ENCODE data around the gene PRSS22. TPM values are rescaled to one million over a fixed set of nuclear protein-coding genes. Genes with fewer than 3 reads are reported as not detected.

Gene PRSS22
- total RNA-seq, 3 donors from 2014 or later, result 0.37 TPM; not detected in 2

DNA sequence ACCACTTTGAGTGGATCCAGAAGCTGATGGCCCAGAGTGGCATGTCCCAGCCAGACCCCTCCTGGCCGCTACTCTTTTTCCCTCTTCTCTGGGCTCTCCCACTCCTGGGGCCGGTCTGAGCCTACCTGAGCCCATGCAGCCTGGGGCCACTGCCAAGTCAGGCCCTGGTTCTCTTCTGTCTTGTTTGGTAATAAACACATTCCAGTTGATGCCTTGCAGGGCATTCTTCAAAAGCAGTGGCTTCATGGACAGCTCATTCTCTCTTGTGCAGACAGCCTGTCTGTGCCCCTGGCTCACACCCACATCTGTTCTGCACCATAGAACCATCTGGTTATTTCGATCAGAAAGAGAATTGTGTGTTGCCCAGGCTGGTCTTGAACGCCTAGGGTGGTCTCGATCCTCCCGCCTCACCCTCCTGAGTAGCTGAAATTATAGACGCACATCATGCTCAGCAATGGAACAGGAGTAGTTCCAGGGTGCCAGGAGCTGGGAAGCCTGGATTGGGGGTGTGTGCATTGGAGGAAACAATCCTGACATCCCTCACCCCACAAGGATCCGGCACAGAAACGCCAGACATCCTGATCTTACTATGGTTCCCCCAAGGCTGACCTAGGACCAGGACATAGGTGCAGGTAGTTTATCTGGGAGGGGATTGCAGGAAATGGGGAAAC is 36.3 kb downstream of the PRSS22 start:
- ATAC-seq (no peak), DNase-seq (no peak)
- Mint-ChIP-seq H3K4me1 (ENCODE audit: low read depth) (no peaks in the 10 kb centered on the region), H3K9me3 (no peaks in the 10 kb centered on the region), H3K4me3 (no peak overlapping the region), H3K27me3 (ENCODE audit: low read depth) (peaks cover 2% of the 10 kb centered on the region), H3K36me3 (ENCODE audit: insufficient read depth) (no peaks in the 10 kb centered on the region)

- H3K4me1 Mint-ChIP-seq (ENCODE audit: low read depth), result no peaks in the 10 kb centered on the region
- H3K4me3 Mint-ChIP-seq, result no peak overlapping the region
- no peak for DNase-seq
- no peak for ATAC-seq
- no peaks in the 10 kb centered on the region for H3K36me3 Mint-ChIP-seq (ENCODE audit: insufficient read depth)
- peaks cover 2% of the 10 kb centered on the region for H3K27me3 Mint-ChIP-seq (ENCODE audit: low read depth)
- H3K9me3 Mint-ChIP-seq, result no peaks in the 10 kb centered on the region
Observed at GRCh38 chr16:2820836-2821486, 37.0 kb downstream of the PRSS22 start.

DNA sequence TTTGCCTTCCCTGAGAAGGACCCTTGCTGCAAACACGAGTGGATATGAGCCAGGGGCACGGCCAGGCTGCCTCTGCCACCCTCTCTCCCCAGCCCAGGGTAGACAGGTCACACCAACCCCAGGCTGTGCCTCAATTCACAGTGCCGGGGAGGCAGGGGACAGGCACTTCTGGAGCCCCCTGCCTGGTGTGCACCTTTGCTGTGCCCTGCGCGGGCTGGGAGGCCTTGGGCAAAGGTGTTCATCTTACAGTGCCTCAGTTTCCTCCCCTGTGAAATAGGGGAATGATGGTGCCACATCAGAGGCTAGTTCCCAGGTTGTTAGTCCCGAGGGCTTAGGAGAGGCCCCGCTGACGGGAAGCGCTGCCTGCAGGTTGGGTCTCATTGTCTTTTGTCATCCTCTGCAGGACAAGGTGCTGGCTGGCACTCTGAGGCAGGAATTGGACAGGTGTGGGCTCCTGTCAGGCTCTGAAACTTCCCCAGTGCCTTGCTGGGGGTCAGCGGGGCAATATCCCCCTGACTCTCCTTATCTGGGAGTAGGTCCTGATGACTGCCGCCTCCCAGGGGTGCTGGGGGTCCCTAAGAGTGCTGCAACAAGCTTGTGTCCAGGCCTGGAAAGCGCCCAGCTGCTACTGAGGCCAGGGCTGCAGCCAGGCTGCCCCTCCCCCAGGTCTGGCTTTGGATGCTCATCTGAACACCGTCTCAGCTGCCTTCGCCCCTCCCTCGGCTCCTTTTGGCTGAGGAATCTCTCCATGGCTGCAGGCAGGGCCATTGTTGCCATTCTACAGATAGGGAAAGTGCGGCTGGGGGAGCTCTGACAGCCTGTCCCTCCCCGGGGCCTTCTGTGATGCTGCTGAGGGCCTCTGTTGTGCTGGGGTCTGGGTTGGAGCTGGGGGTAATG is 37.8 kb downstream of the PRSS22 start:
- DNase-seq, result no peak
- H3K4me3 Mint-ChIP-seq, result no peak overlapping the region
- no peaks in the 10 kb centered on the region for H3K9me3 Mint-ChIP-seq
- no peaks in the 10 kb centered on the region for H3K36me3 Mint-ChIP-seq (ENCODE audit: insufficient read depth)
- H3K4me1 Mint-ChIP-seq (ENCODE audit: low read depth), result no peaks in the 10 kb centered on the region
- H3K27me3 Mint-ChIP-seq (ENCODE audit: low read depth), result peaks cover 2% of the 10 kb centered on the region
- no peak for ATAC-seq

GRCh38 chr16:2819179-2819938 is 38.6 kb downstream of the PRSS22 start:
- Mint-ChIP-seq H3K4me1 (ENCODE audit: low read depth) (no peaks in the 10 kb centered on the region), H3K9me3 (no peaks in the 10 kb centered on the region), H3K27me3 (ENCODE audit: low read depth) (peaks cover 2% of the 10 kb centered on the region), H3K4me3 (no peak overlapping the region), H3K36me3 (ENCODE audit: insufficient read depth) (no peaks in the 10 kb centered on the region)
- DNase-seq (no peak), ATAC-seq (no peak)

- Mint-ChIP-seq H3K4me3 (peak overlapping the region; percentile 6), H3K36me3 (ENCODE audit: insufficient read depth) (no peaks in the 10 kb centered on the region), H3K27me3 (ENCODE audit: low read depth) (peaks cover 3% of the 10 kb centered on the region), H3K9me3 (no peaks in the 10 kb centered on the region), H3K4me1 (ENCODE audit: low read depth) (no peaks in the 10 kb centered on the region)
- ATAC-seq (no peak), DNase-seq (no peak)
Observed at GRCh38 chr16:2818272-2818876, 39.6 kb downstream of the PRSS22 start.

GRCh38 chr16:2817340-2818271 is 40.4 kb downstream of the PRSS22 start:
- H3K9me3 Mint-ChIP-seq, result no peaks in the 10 kb centered on the region
- no peaks in the 10 kb centered on the region for H3K4me1 Mint-ChIP-seq (ENCODE audit: low read depth)
- DNase-seq, result no peak
- H3K27me3 Mint-ChIP-seq (ENCODE audit: low read depth), result peaks cover 3% of the 10 kb centered on the region
- H3K36me3 Mint-ChIP-seq (ENCODE audit: insufficient read depth), result no peaks in the 10 kb centered on the region
- H3K4me3 Mint-ChIP-seq, result peak overlapping the region; percentile 46
- peak; percentile 30 to 32 for ATAC-seq

- Mint-ChIP-seq H3K4me1 (ENCODE audit: low read depth) (no peaks in the 10 kb centered on the region), H3K27me3 (ENCODE audit: low read depth) (peaks cover 5% of the 10 kb centered on the region), H3K4me3 (peak within 1 kb of the TSS; percentile 46), H3K36me3 (ENCODE audit: insufficient read depth) (no peaks in the 10 kb centered on the region), H3K9me3 (no peaks in the 10 kb centered on the region)
- peak; percentile 77 to 80 for ATAC-seq
- DNase-seq, result peak; percentile 32
Observed at GRCh38 chr16:2816751-2817339, 41.1 kb downstream of the PRSS22 start, which contains the start of gene PRSS21. TSS of gene PRSS21 (plus strand) at chr16:2817237. CDS start at chr16:2817269, 32 bp downstream.

GRCh38 chr16:2815299-2815771 is 42.6 kb downstream of the PRSS22 start:
- no peak overlapping the region for H3K4me3 Mint-ChIP-seq
- no peaks in the 10 kb centered on the region for H3K9me3 Mint-ChIP-seq
- peaks cover 9% of the 10 kb centered on the region for H3K27me3 Mint-ChIP-seq (ENCODE audit: low read depth)
- DNase-seq (no peak), ATAC-seq (no peak)
- H3K36me3 Mint-ChIP-seq (ENCODE audit: insufficient read depth), result no peaks in the 10 kb centered on the region
- no peaks in the 10 kb centered on the region for H3K4me1 Mint-ChIP-seq (ENCODE audit: low read depth)

- Mint-ChIP-seq H3K4me3 (no peak overlapping the region), H3K36me3 (ENCODE audit: insufficient read depth) (no peaks in the 10 kb centered on the region), H3K4me1 (ENCODE audit: low read depth) (no peaks in the 10 kb centered on the region), H3K9me3 (no peaks in the 10 kb centered on the region), H3K27me3 (ENCODE audit: low read depth) (peaks cover 12% of the 10 kb centered on the region)
- ATAC-seq (no peak), DNase-seq (no peak)
Observed at GRCh38 chr16:2814551-2815298, 43.2 kb downstream of the PRSS22 start.

DNA sequence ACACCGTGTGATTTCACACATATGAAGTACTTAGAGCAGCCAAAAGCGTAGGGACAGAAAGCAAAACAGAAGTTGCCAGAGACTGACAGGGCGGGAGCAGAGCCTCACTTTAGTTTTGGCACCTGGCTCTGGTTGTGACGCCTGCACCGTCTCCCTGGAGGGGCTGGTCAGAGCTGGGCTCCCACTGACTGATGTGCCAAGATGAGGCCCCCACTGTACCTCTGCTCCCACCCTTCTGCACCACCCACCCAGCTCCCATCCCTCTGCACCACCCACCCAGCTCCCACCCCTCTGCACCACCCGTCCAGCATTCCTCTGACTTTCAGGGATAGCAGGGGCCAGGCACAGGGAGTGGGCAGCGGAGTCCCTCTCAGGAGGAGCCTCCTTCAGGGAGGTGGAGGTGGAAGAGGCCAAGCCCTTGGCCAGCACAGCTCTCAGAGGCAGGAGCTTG is 44.2 kb downstream of the PRSS22 start:
- Mint-ChIP-seq H3K9me3 (no peaks in the 10 kb centered on the region), H3K4me1 (ENCODE audit: low read depth) (no peaks in the 10 kb centered on the region), H3K27me3 (ENCODE audit: low read depth) (peaks cover 11% of the 10 kb centered on the region), H3K36me3 (ENCODE audit: insufficient read depth) (no peaks in the 10 kb centered on the region), H3K4me3 (no peak overlapping the region)
- no peak for ATAC-seq
- DNase-seq, result no peak

- DNase-seq (no peak), ATAC-seq (no peak)
- Mint-ChIP-seq H3K4me3 (no peak overlapping the region), H3K9me3 (no peaks in the 10 kb centered on the region), H3K4me1 (ENCODE audit: low read depth) (no peaks in the 10 kb centered on the region), H3K27me3 (ENCODE audit: low read depth) (peaks cover 18% of the 10 kb centered on the region), H3K36me3 (ENCODE audit: insufficient read depth) (no peaks in the 10 kb centered on the region)
Observed at GRCh38 chr16:2811703-2812471, 46.1 kb downstream of the PRSS22 start.

Data from activated T-cell treated with anti-CD3 and anti-CD28 coated beads, Interleukin-2, amount 50 U/mL, for 4 hours (primary cell).